GM12878 (cell line): Measurements from ENCODE around the gene ARRDC1. TPM values are rescaled to one million over a fixed set of nuclear protein-coding genes. Genes with fewer than 3 reads are reported as not detected.
A peak's percentile ranks its signal among the peaks of the same experiment; 100 is the strongest.

Experiments
- CEBPZ ChIP-seq: fragments of 150-350 bp; IDR thresholded peaks from 2 replicates; pipeline ENCODE4 v1.6.1; 2016; ENCODE audit warnings: low read depth, low read length
- E4F1 ChIP-seq: fragments of 450-650 bp; IDR thresholded peaks from 2 replicates; pipeline ENCODE4 v1.6.1; 2018; ENCODE audit warnings: borderline replicate concordance, mild to moderate bottlenecking; ENCODE audit not compliant: partially characterized antibody
- KLF5 ChIP-seq: fragments of 450-650 bp; IDR thresholded peaks from 2 replicates; pipeline ENCODE4 v1.6.1; 2014; ENCODE audit warnings: mild to moderate bottlenecking; ENCODE audit not compliant: partially characterized antibody
- MTA2 ChIP-seq: fragments of 450-650 bp; IDR thresholded peaks from 2 replicates; pipeline ENCODE4 v1.6.1; 2016; ENCODE audit warnings: low read depth, mild to moderate bottlenecking, moderate library complexity
- NR2F1 ChIP-seq: fragments of 450-650 bp; conservative IDR thresholded peaks from 2 replicates; pipeline ENCODE4 v1.6.1; 2017; ENCODE audit warnings: mild to moderate bottlenecking
- SKIL ChIP-seq: fragments of 450-650 bp; IDR thresholded peaks from 2 replicates; pipeline ENCODE4 v1.6.1; 2017; ENCODE audit warnings: mild to moderate bottlenecking, low read depth, inconsistent platforms; ENCODE audit not compliant: poor library complexity, severe bottlenecking
- SUPT20H ChIP-seq: IDR thresholded peaks from 2 replicates; pipeline ENCODE4 v1.6.1; 2011; ENCODE audit warnings: low read depth, mild to moderate bottlenecking, low read length, moderate library complexity, borderline replicate concordance; ENCODE audit not compliant: control insufficient read depth
- SUZ12 ChIP-seq: fragments of 200-600 bp; sonication (generic); IDR thresholded peaks from one replicate; pipeline ENCODE4 v1.6.1; 2018; ENCODE audit warnings: antibody characterized with exemption, mild to moderate bottlenecking; ENCODE audit not compliant: unreplicated experiment
- TCF3 ChIP-seq: IDR thresholded peaks from 2 replicates; pipeline ENCODE4 v1.6.1; 2012; ENCODE audit warnings: low read depth, mild to moderate bottlenecking, low read length, borderline replicate concordance; ENCODE audit not compliant: insufficient read depth
- USF2 ChIP-seq: IDR thresholded peaks from 2 replicates; pipeline ENCODE4 v1.6.1; 2011; ENCODE audit warnings: low read depth, low read length, improper control_type of control experiment, borderline replicate concordance
- ZBED1 ChIP-seq: IDR thresholded peaks from 2 replicates; pipeline ENCODE4 v1.6.1; 2016; ENCODE audit warnings: borderline replicate concordance
- ZBTB33 ChIP-seq: fragments of 450-650 bp; IDR thresholded peaks from 2 replicates; pipeline ENCODE4 v1.6.1; 2017; ENCODE audit warnings: mild to moderate bottlenecking
- ZBTB4 ChIP-seq: fragments of 450-650 bp; formaldehyde crosslinking; IDR thresholded peaks from 2 replicates; pipeline ENCODE4 v1.4.0; 2022; ENCODE audit warnings: mild to moderate bottlenecking, moderate library complexity
- polyA plus RNA-seq, 11 experiments: library from polyadenylated mRNA; depleted of rRNA in 4 of 11; unstranded in 6 of 11; stranded (reverse) in 5 of 11; fragments of >200 nt; fragmentation: Nextera tagmentation in 4 of 11; fragmentation: Illumina TruSeq in 1 of 11; extraction: Ambion mirVana in 4 of 11; extraction: Trizol in 1 of 11; gene quantifications; 1 replicate in 1 of 11; 2 replicates in 10 of 11; pipeline versions ENCODE4 v1.2.1 to v1.2.3, GENCODE V29; 2011 to 2016; ENCODE audit warnings: inconsistent platforms in 2 of 11, missing spikeins in 2 of 11, low read depth in 1 of 11
- total RNA-seq, 4 experiments: library from RNA; depleted of rRNA in 3 of 4; stranded (reverse); fragments of >200 nt in 3 of 4; fragmentation: Illumina TruSeq in 1 of 4; extraction: Trizol in 1 of 4; gene quantifications; 2 replicates each; pipeline versions ENCODE4 v1.2.1 to v1.2.3, GENCODE V29; 2013 to 2021

ARRDC1 gene
- total and polyA plus RNA-seq, 10 of the 15 experiments (the other 5 are each of a cell fraction or from before 2014, with no cell fraction given), result 0.23 to 34.4 (median 20.9) TPM

- TF ChIP-seq ZBTB33, result no peak
- TF ChIP-seq TCF3, result no peak
- TF ChIP-seq SUPT20H, result no peak
- TF ChIP-seq CEBPZ, result no peak
- no peak for TF ChIP-seq MTA2
- no peak for TF ChIP-seq KLF5
- TF ChIP-seq NR2F1, result peak; percentile 63; the same call in 1 of the 2 replicates
- TF ChIP-seq E4F1, result no peak
- TF ChIP-seq SKIL, result no peak
- no peak for TF ChIP-seq ZBED1
- TF ChIP-seq SUZ12, result no peak
- TF ChIP-seq USF2, result no peak
- no peak for TF ChIP-seq ZBTB4
These were observed at the start of gene ARRDC1 (continued) for GRCh38 chr9:137605121-137606004.
